Motor neuron (in vitro differentiated cells): Measurements from ENCODE around the gene SLC36A3. TPM values are rescaled to one million over a fixed set of nuclear protein-coding genes. Genes with fewer than 3 reads are reported as not detected.
A peak's percentile ranks its signal among the peaks of the same experiment; 100 is the strongest.
"Not testable (repeated sequence)": the region's sequence is repeated elsewhere in the genome, so short reads cannot be mapped to it uniquely, and the experiment has no call there.

Experiments used
- ATAC-seq, 8 experiments: fragments of 200-7000 bp; cut with Tn5 transposase; replicated peaks in 6 of 8; 2 replicates each; pipeline ENCODE4 v1.8.0; 2021; ENCODE audit warnings: mild to moderate bottlenecking in 8 of 8, moderate library complexity in 8 of 8
- H3K27ac ChIP-seq, 2 donors: fragments of 250-450 bp; sonication (Bioruptor Pico); 2 replicates each; pipeline ENCODE4 v1.9.0; 2021; ENCODE audit warnings: antibody characterized with exemption in 2 of 2, mild to moderate bottlenecking in 2 of 2, moderate library complexity in 1 of 2
- H3K4me1 ChIP-seq, 2 donors: fragments of 250-450 bp; sonication (Bioruptor Pico); replicated peaks in 1 of 2; 2 replicates each; pipeline ENCODE4 v1.6.1; 2021; ENCODE audit warnings: antibody characterized with exemption in 2 of 2, mild to moderate bottlenecking in 2 of 2, moderate library complexity in 1 of 2
- H3K4me3 ChIP-seq, 5 donors: fragments of 250-450 bp; sonication (Bioruptor Pico); 2 replicates each; pipeline ENCODE4 v1.9.0; 2021; ENCODE audit warnings: antibody characterized with exemption in 5 of 5, mild to moderate bottlenecking in 5 of 5, moderate library complexity in 4 of 5
- WGBS, 10 experiments: fragments of 450-650 bp; shearing (Covaris generic); methylation state at CpG; one replicate each; pipeline ENCODE4 v1.0.0; 2022; 5-methylcytosine and 5-hydroxymethylcytosine counted together
- in situ Hi-C, 9 experiments: fragments of 400-800 bp; cut with MboI; loops; one replicate each; pipeline ENCODE4 v1.15.0; 2021; ENCODE audit warnings: low sequenced_read_pairs in 9 of 9, low pct_unique_long_range_greater_than_20kb in 2 of 9; ENCODE audit not compliant: unreplicated experiment in 9 of 9
- total RNA-seq, 8 experiments: library from RNA; unstranded; fragments of 300-600 nt; gene quantifications; 2 replicates each; pipeline versions ENCODE4 v1.2.3 to v1.2.4, GENCODE V29; 2022

Gene SLC36A3
- total RNA-seq, 8 experiments from 2014 or later, result 0.05 to 0.40 (median 0.17) TPM; not detected in 2

DNA sequence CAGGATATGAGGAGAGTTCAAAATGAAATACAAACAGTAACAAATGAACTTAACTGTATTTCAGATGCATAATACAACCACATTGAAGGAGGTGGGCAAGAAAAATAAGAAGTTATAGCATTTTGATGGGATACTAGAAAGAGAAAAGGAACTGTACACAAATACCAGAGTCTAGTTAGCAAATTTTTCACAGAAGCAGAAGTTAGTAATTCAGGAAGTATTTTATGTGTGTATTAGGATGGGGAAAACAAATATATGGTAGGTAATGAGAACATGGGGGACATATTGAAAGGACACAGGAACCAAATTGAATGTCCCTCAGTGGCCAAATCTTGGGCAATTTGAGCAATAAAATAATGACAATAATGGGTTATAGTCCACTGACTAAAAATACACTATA, 32.2 kb downstream of the SLC36A3 start:
- in situ Hi-C loops, result no loop called here
- ATAC-seq, result no peak
- no peak overlapping the region for H3K4me3 ChIP-seq
- H3K4me1 ChIP-seq, result no peaks in the 10 kb centered on the region
- no peak overlapping the region for H3K27ac ChIP-seq

DNA sequence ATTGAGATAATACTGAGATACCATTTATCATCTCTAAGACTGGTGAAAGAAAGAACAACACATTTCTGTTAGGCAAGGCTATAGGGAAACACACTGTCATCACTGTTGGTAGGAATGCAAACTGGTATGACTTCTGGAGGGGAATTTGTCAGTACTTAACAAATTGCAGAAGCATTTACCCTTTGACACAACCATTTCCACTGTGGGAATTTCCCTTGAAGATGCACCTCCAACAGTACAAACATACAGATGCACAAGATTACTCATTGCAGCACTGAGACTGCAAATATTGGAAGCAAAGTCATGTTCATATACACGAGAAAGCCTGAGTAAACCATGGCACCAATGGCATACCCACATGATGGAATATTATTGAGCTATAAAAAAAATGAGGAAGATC, 33.0 kb downstream of the SLC36A3 start:
- H3K4me3 ChIP-seq, result no peak overlapping the region
- 43 to 100% (median 73%) methylated on average over 1 of the region's 1 CpG; no CpG with 5 or more reads in 2 of the 10 experiments for WGBS, 10 experiments
- peak in 3 of 8 experiments; percentile 20 to 27 (median 21) for ATAC-seq
- in situ Hi-C loops, result no loop called here
- H3K27ac ChIP-seq, result no peak overlapping the region
- H3K4me1 ChIP-seq, result no peaks in the 10 kb centered on the region

DNA sequence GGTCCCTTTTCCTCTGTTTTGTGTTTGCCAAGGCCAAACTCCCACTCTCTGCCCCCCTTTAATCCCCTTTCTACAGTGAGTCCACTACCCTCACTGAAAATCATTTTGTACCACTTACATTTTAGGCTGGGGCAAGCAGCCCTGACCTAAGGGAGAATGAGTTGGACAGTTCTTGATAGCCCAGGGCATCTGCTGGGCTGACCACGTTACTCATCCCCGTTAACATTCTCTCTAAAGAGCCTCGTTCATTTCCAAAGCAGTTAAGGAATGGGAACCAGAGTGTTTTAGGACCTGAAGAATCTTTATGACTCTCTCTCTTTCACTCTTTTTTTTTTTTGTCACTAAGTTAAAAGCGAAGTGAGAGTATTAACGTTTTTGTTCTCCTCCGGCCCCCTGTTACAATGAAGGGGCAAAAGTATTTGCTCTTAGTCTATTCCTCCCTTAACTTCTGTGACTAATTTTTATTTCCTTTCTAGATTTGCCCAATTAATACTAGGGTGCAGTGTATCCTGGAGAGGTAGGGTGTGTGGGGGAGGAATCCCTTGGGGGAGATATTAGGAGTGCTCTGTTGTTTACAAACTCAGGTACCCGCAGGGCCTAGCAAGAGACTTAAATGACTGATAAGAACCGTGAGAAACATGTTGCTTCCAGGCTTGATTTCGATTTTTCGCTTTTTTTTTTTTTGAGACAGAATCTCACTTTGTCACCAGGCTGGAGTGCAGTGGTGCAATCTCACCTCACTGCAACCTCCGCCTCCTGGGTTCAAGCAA, 35.9 kb downstream of the SLC36A3 start:
- H3K4me1 ChIP-seq, result no peaks in the 10 kb centered on the region
- no peak overlapping the region for H3K27ac ChIP-seq
- 61 to 100% (median 88%) methylated on average over 2 to 10 of the region's 11 CpGs; no CpG with 5 or more reads in 1 of the 10 experiments for WGBS, 10 experiments
- H3K4me3 ChIP-seq, result no peak overlapping the region
- no peak for ATAC-seq
- in situ Hi-C loops, result no loop called here

DNA sequence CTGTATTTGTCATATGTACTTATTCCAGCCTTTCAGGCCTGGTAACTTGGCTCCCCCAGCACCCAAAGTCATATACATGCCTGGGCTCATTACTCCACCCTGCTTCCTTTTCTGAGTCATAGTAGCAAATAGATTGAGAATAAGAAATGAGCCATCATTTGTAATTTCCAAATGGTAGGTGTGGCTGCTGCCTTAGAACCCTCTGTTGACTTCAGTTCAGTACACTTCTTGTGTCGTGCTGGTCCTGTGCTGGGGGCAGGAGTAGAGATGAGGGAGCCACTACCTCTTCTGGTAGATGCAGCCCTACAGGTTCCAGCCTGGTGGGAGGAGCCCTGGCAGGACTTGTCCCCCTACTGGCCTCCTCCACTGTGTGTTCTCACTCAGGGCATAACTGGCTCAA, 39.5 kb downstream of the SLC36A3 start:
- WGBS, 10 experiments, result 0 to 63% methylated on average over 1 of the region's 1 CpG; no CpG with 5 or more reads in 8 of the 10 experiments
- in situ Hi-C loops, result no loop called here
- Histone ChIP-seq H3K27ac (no peak overlapping the region), H3K4me3 (no peak overlapping the region), H3K4me1 (no peaks in the 10 kb centered on the region)
- ATAC-seq, result peak in 4 of 8 experiments; percentile 44 to 98 (median 96)

DNA sequence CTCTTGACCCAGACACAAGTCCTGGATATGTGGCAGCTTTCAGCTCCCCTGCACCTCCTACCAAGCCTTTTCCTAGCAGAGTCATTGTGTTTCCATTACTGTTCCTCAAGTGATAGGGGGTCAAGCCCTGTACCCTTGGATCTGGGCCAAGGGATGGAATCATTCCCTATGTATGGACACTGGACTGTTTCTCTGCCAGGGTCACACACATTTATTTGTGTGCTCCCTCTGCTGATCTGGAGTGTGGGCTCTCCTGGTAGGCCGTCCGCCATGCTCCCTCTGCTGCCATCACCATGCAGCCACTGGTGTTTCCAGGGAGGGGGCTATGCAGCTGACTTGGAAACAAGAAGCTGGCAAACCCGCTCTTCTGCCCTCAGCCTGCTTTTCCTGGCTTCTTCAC, 41.0 kb downstream of the SLC36A3 start:
- H3K27ac ChIP-seq, result no peak overlapping the region
- no peak overlapping the region for H3K4me3 ChIP-seq
- in situ Hi-C loops, result no loop called here
- H3K4me1 ChIP-seq, result no peaks in the 10 kb centered on the region
- WGBS, 10 experiments, result 50 to 100% (median 93%) methylated on average over 1 to 3 of the region's 3 CpGs; no CpG with 5 or more reads in 3 of the 10 experiments
- no peak for ATAC-seq

DNA sequence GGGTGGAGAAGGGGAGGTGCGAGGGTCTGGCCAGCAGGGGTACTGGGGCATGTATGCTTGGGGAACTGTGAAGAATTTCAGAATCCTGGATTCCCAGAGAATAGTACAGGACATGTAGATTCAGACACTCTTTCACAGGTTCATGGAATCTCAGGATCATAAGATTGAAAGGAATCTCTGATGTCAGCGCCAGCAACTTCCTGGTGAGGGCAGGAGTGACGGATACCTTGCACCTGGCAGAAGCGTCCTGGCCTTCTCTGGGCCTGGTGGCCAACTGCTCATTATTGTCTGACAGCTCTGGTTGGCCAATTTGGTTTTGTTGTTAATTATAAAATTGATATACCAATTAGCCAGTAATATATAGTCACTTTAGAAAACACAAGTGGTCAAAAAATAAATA, 43.6 kb downstream of the SLC36A3 start:
- Histone ChIP-seq H3K27ac (no peak overlapping the region), H3K4me1 (no peaks in the 10 kb centered on the region), H3K4me3 (no peak overlapping the region)
- in situ Hi-C loops, result no loop called here
- no peak for ATAC-seq
- 80 to 100% (median 94%) methylated on average over 1 to 3 of the region's 4 CpGs; no CpG with 5 or more reads in 4 of the 10 experiments for WGBS, 10 experiments

DNA sequence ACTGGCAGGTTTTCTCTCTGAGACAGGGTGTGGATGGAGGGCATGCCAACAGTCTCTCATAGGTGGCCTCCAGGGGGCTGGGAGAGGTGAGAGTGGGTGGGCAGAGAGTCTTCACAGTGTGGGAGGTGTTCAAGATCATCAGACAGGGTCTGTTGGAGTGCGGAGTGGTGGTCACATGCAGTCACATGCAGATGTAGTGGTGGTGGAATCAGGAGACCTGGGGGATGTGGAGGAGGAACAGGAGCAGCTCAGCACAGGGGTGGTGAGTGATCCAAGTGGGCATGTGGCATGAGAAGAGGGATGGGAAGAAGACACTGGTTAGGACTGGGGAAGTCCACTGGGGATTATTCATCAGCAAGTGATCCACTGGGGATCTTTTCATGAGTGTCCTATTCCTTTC, 44.8 kb downstream of the SLC36A3 start:
- no peak overlapping the region for H3K4me3 ChIP-seq
- H3K4me1 ChIP-seq, result peaks cover 1 to 3% of the 10 kb centered on the region in 2 donors
- in situ Hi-C loops, result no loop called here
- H3K27ac ChIP-seq, result no peak overlapping the region
- ATAC-seq, result no peak
- WGBS, 10 experiments, result 20% methylated on average over 1 of the region's 1 CpG; no CpG with 5 or more reads in 9 of the 10 experiments

DNA sequence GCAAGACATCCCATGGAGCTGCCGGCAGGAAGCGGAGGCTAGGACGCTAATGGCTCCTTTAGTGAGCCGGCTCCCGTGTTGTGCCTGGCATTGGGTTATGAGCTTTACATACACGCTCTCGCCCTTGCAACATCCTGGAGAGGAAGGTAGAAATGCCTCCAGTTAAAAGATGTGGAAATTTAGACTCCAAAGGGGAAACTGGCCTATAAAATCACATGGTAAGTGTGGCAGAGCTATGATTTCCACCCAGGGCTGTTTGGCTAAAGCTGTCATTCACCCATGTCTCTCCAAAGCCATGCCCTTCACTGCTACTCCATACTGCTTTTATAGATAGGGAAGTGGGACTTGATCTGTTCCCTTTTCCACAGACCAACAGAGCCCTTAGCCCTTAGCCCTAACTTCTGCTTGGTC, 45.4 kb downstream of the SLC36A3 start:
- in situ Hi-C loops, result no loop called here
- ATAC-seq, result no peak
- WGBS, 10 experiments, result 81 to 100% (median 94%) methylated on average over 1 to 7 of the region's 7 CpGs; no CpG with 5 or more reads in 5 of the 10 experiments
- Histone ChIP-seq H3K4me3 (no peak overlapping the region), H3K4me1 (peaks cover 4 to 7% of the 10 kb centered on the region in 2 donors), H3K27ac (no peak overlapping the region)

DNA sequence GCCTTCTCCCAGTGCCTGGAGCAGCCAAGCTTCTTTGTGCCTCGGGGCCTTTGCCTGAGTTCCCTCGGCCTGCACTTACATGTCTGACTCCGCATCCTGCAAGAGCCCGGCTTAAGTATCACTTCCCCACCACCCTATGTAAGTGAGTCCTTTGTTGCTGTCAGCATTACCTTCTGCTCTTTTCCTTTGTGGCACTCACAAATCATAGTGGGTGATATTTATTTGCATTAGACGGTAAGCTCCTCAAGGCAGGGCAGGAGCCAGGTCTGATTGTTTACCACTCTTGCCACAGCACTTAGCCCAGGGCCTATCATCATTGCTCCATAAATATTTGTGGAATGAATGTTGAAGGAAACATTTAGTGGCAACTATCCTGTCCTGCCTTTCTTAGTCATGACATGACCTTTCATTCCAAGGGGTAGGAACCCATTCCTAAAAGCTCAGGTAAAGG, 45.8 kb downstream of the SLC36A3 start:
- Histone ChIP-seq H3K4me3 (no peak overlapping the region), H3K27ac (no peak overlapping the region), H3K4me1 (peaks cover 4 to 7% of the 10 kb centered on the region in 2 donors)
- in situ Hi-C loops, result no loop called here
- ATAC-seq, result no peak
- 33 to 100% (median 83%) methylated on average over 1 to 4 of the region's 5 CpGs; no CpG with 5 or more reads in 3 of the 10 experiments for WGBS, 10 experiments

DNA sequence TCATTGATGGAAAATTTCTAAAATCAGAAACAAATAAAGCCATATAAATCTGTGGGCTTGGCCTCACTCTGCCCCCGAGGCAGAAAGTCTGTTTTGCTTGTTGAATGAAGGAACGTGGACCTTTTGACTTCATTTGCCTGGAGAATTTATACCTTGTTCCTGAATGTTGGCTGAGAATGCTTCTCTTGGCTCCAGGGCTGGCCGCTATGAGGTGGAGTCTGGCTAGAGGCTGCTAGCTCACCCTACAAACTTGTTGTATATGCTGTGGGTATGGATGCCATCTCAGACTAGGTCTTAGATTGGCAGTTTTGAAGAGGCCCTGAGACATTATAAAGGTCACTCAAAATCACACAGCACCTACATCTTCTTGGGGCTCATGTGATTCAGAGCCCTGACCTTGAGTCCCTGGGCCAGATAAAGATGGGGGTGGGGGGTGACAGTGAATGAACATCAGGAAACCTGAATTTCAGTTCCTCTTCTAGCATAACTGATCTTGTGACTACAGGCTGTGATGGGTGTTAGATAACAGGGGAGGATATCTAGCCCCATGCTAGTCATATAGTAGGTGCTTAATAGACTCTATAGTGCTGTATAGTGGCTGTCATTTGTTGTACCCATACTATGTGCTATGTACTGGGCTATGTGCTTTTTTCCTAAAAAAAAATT, 47.8 kb downstream of the SLC36A3 start:
- Histone ChIP-seq H3K4me1 (peaks cover 4 to 7% of the 10 kb centered on the region in 2 donors), H3K4me3 (no peak overlapping the region), H3K27ac (no peak overlapping the region)
- in situ Hi-C loops, result no loop called here
- 50 to 100% (median 93%) methylated on average over 1 to 3 of the region's 3 CpGs; no CpG with 5 or more reads in 5 of the 10 experiments for WGBS, 10 experiments
- ATAC-seq, result no peak

DNA sequence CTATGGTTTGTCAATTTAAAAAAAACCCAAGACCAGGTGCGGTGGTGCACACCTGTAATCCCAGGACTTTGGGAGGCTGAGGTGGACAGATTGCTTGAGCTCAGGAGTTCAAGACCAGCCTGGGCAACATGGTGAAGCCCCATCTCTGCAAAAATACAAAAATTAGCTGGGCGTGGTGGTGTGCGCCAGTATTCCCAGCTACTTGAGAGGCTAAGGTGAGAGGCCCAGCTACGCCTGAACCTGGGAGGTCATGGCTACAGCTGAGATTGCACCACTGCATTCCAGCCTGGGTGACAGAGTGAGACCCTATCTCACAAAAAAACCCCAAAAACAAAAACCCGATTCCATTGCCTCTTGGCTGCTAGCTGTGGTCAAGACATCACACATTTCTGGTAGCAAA, 48.6 kb downstream of the SLC36A3 start:
- in situ Hi-C loops, H3K4me1 ChIP-seq, ATAC-seq, H3K27ac ChIP-seq, H3K4me3 ChIP-seq: not testable (repeated sequence)
- WGBS, 10 experiments, result 60 to 100% (median 93%) methylated on average over 1 to 4 of the region's 5 CpGs; no CpG with 5 or more reads in 4 of the 10 experiments

DNA sequence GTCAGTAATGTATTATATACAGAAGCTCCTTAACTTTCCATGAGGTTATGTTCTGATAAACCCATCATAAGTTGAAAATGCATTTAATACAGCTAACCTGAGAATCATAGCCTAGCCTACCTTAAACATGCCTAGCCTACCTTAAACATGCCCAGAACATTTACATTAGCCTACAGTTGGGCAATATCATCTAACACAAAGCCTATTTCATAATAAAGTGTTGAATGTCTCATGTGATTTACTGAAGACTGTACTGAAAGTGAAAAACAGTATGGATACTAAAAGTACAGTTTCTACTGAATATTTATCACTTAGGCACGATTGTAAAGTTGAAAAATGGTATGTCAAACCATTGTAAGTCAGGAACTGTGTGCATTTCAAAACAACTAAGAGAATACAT, 49.0 kb downstream of the SLC36A3 start:
- ATAC-seq, result no peak
- H3K4me1 ChIP-seq, result peaks cover 4 to 7% of the 10 kb centered on the region in 2 donors
- in situ Hi-C loops, result no loop called here
- 55 to 100% (median 78%) methylated on average over 1 of the region's 1 CpG; no CpG with 5 or more reads in 2 of the 10 experiments for WGBS, 10 experiments
- H3K27ac ChIP-seq, result no peak overlapping the region
- no peak overlapping the region for H3K4me3 ChIP-seq

DNA sequence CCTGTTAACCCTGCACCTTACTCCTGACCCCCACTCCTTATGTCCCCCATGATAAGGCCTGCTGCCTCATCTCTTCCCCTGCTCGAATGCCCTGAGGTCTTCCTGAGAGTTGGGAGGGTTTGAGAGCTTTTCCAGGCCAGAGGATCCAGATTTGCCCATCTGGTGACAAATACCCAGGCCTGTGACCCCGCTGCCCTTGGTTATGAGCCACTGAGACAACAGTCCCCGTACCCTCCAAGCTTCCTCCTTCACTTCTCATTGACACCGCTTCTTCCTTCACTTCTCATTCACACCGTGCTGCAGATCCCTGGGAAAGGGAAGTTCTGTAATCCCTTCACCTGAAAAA, 50.0 kb downstream of the SLC36A3 start:
- Histone ChIP-seq H3K4me1 (peaks cover 4 to 7% of the 10 kb centered on the region in 2 donors), H3K4me3 (peak overlapping the region; percentile 55 to 71 (median 58)), H3K27ac (no peak overlapping the region)
- in situ Hi-C loops, result no loop called here
- ATAC-seq, result no peak
- WGBS, 10 experiments, result 12 to 60% (median 21%) methylated on average over 1 to 4 of the region's 5 CpGs; no CpG with 5 or more reads in 3 of the 10 experiments
